Peyer's patch (tissue), 4 donors: ENCODE results near the gene LAMP5. TPM values are rescaled to one million over a fixed set of nuclear protein-coding genes. Genes with fewer than 3 reads are reported as not detected.

Experiments used
- DNase-seq, 3 donors: peaks; one replicate each; pipeline ENCODE4 v3.0.0-alpha.2; 2017 to 2019
- H3K27ac ChIP-seq, 4 donors: fragments of 200-600 bp; sonication (generic); one replicate each; pipeline ENCODE4 v1.5.1; 2016 to 2019
- H3K27me3 ChIP-seq, 2 donors: fragments of 200-600 bp; sonication (generic); one replicate each; pipeline ENCODE4 v1.5.1; 2019
- H3K36me3 ChIP-seq, 3 donors: fragments of 200-600 bp; sonication (generic); one replicate each; pipeline ENCODE4 v1.5.1; 2016 to 2019
- H3K4me1 ChIP-seq, 4 donors: fragments of 200-600 bp; sonication (generic); one replicate each; pipeline ENCODE4 v1.5.1; 2016 to 2019
- H3K4me3 ChIP-seq, 4 donors: fragments of 200-600 bp; sonication (generic); 1 replicate in 3 of 4; 2 replicates in 1 of 4; pipeline ENCODE4 v1.5.1; 2016 to 2019; ENCODE audit warnings: mild to moderate bottlenecking in 1 of 4
- H3K9me3 ChIP-seq, 4 donors: fragments of 200-600 bp; sonication (generic); one replicate each; pipeline ENCODE4 v1.5.1; 2016 to 2019; ENCODE audit warnings: mild to moderate bottlenecking in 1 of 4
- CTCF ChIP-seq, 6 experiments: fragments of 450-650 bp in 4 of 6; fragments of 200-600 bp in 2 of 6; sonication (generic) in 1 of 6; IDR thresholded peaks; one replicate each; pipeline ENCODE4 v1.5.1; 2017 to 2019; ENCODE audit warnings: antibody characterized with exemption in 6 of 6, mild to moderate bottlenecking in 3 of 6, moderate library complexity in 1 of 6
- POLR2A ChIP-seq, 2 donors: fragments of 450-650 bp; IDR thresholded peaks; one replicate each; pipeline ENCODE4 v1.5.1; 2017; ENCODE audit warnings: antibody characterized with exemption in 2 of 2, mild to moderate bottlenecking in 2 of 2, moderate library complexity in 2 of 2
- total RNA-seq, 4 donors: library from RNA; depleted of rRNA; stranded (reverse); fragments of >200 nt; gene quantifications; one replicate each; pipeline ENCODE4 v1.1.0, GENCODE V29; 2016

LAMP5 gene
- total RNA-seq, 4 donors from 2014 or later: not detected

- no peak for DNase-seq
- H3K27ac ChIP-seq: no peak overlapping the region
- H3K4me3 ChIP-seq: no peak overlapping the region
- no peaks in the 10 kb centered on the region for H3K36me3 ChIP-seq
- TF ChIP-seq POLR2A (IDR thresholded peaks at IDR 0.05) (no peak), CTCF (IDR thresholded peaks at IDR 0.05) (no peak)
- H3K9me3 ChIP-seq: no peaks in the 10 kb centered on the region
- no peaks in the 10 kb centered on the region for H3K27me3 ChIP-seq
- H3K4me1 ChIP-seq: no peaks in the 10 kb centered on the region
These were observed 41.4 kb downstream of the LAMP5 start for GRCh38 chr20:9555781-9556180.

- no peaks in the 10 kb centered on the region for H3K27me3 ChIP-seq
- H3K4me3 ChIP-seq: no peak overlapping the region
- no peaks in the 10 kb centered on the region for H3K36me3 ChIP-seq
- no peak for DNase-seq
- no peak overlapping the region for H3K27ac ChIP-seq
- H3K9me3 ChIP-seq: no peaks in the 10 kb centered on the region
- H3K4me1 ChIP-seq: no peaks in the 10 kb centered on the region
- TF ChIP-seq POLR2A (IDR thresholded peaks at IDR 0.05) (no peak), CTCF (IDR thresholded peaks at IDR 0.05) (no peak)
These were observed 43.0 kb downstream of the LAMP5 start for GRCh38 chr20:9557411-9557810.

GRCh38 chr20:9565910-9566550 is 51.6 kb downstream of the LAMP5 start:
- no peak for TF ChIP-seq CTCF (IDR thresholded peaks at IDR 0.05)
- no peak for TF ChIP-seq POLR2A (IDR thresholded peaks at IDR 0.05)
- no peak for DNase-seq
- Histone ChIP-seq H3K27ac (no peak overlapping the region), H3K27me3 (no peaks in the 10 kb centered on the region), H3K4me1 (no peaks in the 10 kb centered on the region), H3K36me3 (no peaks in the 10 kb centered on the region), H3K9me3 (no peaks in the 10 kb centered on the region), H3K4me3 (no peak overlapping the region)

- no peaks in the 10 kb centered on the region for H3K36me3 ChIP-seq
- DNase-seq: no peak
- H3K4me1 ChIP-seq: no peaks in the 10 kb centered on the region
- H3K27ac ChIP-seq: no peak overlapping the region
- no peaks in the 10 kb centered on the region for H3K9me3 ChIP-seq
- TF ChIP-seq CTCF (IDR thresholded peaks at IDR 0.05) (no peak), POLR2A (IDR thresholded peaks at IDR 0.05) (no peak)
- H3K4me3 ChIP-seq: no peak overlapping the region
- no peaks in the 10 kb centered on the region for H3K27me3 ChIP-seq
These were observed 52.6 kb downstream of the LAMP5 start for GRCh38 chr20:9566977-9567376.

- DNase-seq: no peak
- H3K36me3 ChIP-seq: no peaks in the 10 kb centered on the region
- H3K27ac ChIP-seq: no peak overlapping the region
- no peaks in the 10 kb centered on the region for H3K9me3 ChIP-seq
- H3K4me1 ChIP-seq: no peaks in the 10 kb centered on the region
- TF ChIP-seq POLR2A (IDR thresholded peaks at IDR 0.05) (no peak), CTCF (IDR thresholded peaks at IDR 0.05) (no peak)
- H3K27me3 ChIP-seq: no peaks in the 10 kb centered on the region
- H3K4me3 ChIP-seq: no peak overlapping the region
These were observed 56.2 kb downstream of the LAMP5 start for GRCh38 chr20:9570612-9571011.

GRCh38 chr20:9571783-9572182 is 57.4 kb downstream of the LAMP5 start:
- Histone ChIP-seq H3K9me3 (no peaks in the 10 kb centered on the region), H3K4me3 (no peak overlapping the region), H3K27ac (no peak overlapping the region), H3K36me3 (no peaks in the 10 kb centered on the region), H3K4me1 (no peaks in the 10 kb centered on the region), H3K27me3 (no peaks in the 10 kb centered on the region)
- DNase-seq: no peak
- TF ChIP-seq CTCF (IDR thresholded peaks at IDR 0.05): no peak
- no peak for TF ChIP-seq POLR2A (IDR thresholded peaks at IDR 0.05)
